SK-N-SH (cell line): ENCODE results near the gene RPH3AL. TPM values are rescaled to one million over a fixed set of nuclear protein-coding genes. Genes with fewer than 3 reads are reported as not detected.
A peak's percentile ranks its signal among the peaks of the same experiment; 100 is the strongest.
"Not testable (repeated sequence)": the region's sequence is repeated elsewhere in the genome, so short reads cannot be mapped to it uniquely, and the experiment has no call there.

Experiments
- CTCF ChIA-PET: fragments of 300-600, 350-600 bp; formaldehyde crosslinking; extraction: SDS; loops from one replicate; lab custom pipeline; 2021; lab: Yijun Ruan, JAX
- POLR2A ChIA-PET: fragments of 350-600 bp; sonication (Branson Sonifier 250); formaldehyde crosslinking; extraction: SDS; loops from one replicate; lab custom pipeline; 2020; ENCODE audit warnings: antibody characterized with exemption, inconsistent platforms; lab: Yijun Ruan, JAX
- DNase-seq: peaks from one replicate; pipeline ENCODE4 v3.0.0; 2012
- H2AFZ ChIP-seq: fragments of 200-600 bp; sonication (generic); 2 replicates; pipeline ENCODE4 v1.8.1; 2016; ENCODE audit warnings: antibody characterized with exemption, mild to moderate bottlenecking, low read depth
- H3F3A ChIP-seq: fragments of 200-600 bp; sonication (generic); replicated peaks from 2 replicates; pipeline ENCODE3; 2016; ENCODE audit warnings: antibody characterized with exemption, mild to moderate bottlenecking; ENCODE audit not compliant: insufficient read depth
- H3K27ac ChIP-seq, 2 experiments: fragments of 200-500 bp in 1 of 2; fragments of 200-600 bp in 1 of 2; sonication (Bioruptor generic) in 1 of 2; sonication (generic), shearing (Covaris generic) in 1 of 2; 2 replicates each; pipeline versions ENCODE4 v1.5.1 to v1.6.1; 2014 to 2016; ENCODE audit warnings: low read depth in 2 of 2, inconsistent platforms in 1 of 2, low read length in 1 of 2, mild to moderate bottlenecking in 1 of 2, mixed read lengths in 1 of 2
- H3K27me3 ChIP-seq: fragments of 200-600 bp; sonication (generic), shearing (Covaris generic); 2 replicates; pipeline ENCODE4 v1.6.1; 2016; ENCODE audit warnings: mixed run types; ENCODE audit not compliant: insufficient read depth
- H3K36me3 ChIP-seq, 2 experiments: fragments of 200-500 bp in 1 of 2; fragments of 200-600 bp in 1 of 2; sonication (Bioruptor generic) in 1 of 2; sonication (generic) in 1 of 2; replicated peaks in 1 of 2; 2 replicates each; pipeline versions ENCODE3 to v1.5.1; 2014 to 2016; ENCODE audit warnings: low read length in 1 of 2, mild to moderate bottlenecking in 1 of 2; ENCODE audit not compliant: insufficient read depth in 2 of 2, control insufficient read depth in 1 of 2
- H3K4me1 ChIP-seq, 2 experiments: fragments of 200-500 bp in 1 of 2; fragments of 200-600 bp in 1 of 2; sonication (Bioruptor generic) in 1 of 2; sonication (generic), shearing (Covaris generic) in 1 of 2; 2 replicates each; pipeline versions ENCODE4 v1.5.1 to v1.6.1; 2014 to 2016; ENCODE audit warnings: low read depth in 1 of 2, low read length in 1 of 2, mixed run types in 1 of 2; ENCODE audit not compliant: insufficient read depth in 2 of 2, control insufficient read depth in 1 of 2
- H3K4me2 ChIP-seq: fragments of 200-600 bp; sonication (generic), shearing (Covaris generic); 2 replicates; pipeline ENCODE4 v1.6.1; 2017; ENCODE audit warnings: mixed run types
- H3K4me3 ChIP-seq, 2 experiments: fragments of 200-500 bp in 1 of 2; fragments of 200-600 bp in 1 of 2; sonication (Bioruptor generic) in 1 of 2; sonication (generic), shearing (Covaris generic) in 1 of 2; 2 replicates each; pipeline versions ENCODE4 v1.5.1 to v1.8.1; 2014 to 2016; ENCODE audit warnings: low read depth in 2 of 2, inconsistent platforms in 1 of 2, low read length in 1 of 2, mild to moderate bottlenecking in 1 of 2, mixed read lengths in 1 of 2, moderate library complexity in 1 of 2
- H3K79me2 ChIP-seq: fragments of 200-600 bp; sonication (generic); 2 replicates; pipeline ENCODE4 v1.8.1; 2017; ENCODE audit warnings: mild to moderate bottlenecking; ENCODE audit not compliant: insufficient read depth
- H3K9ac ChIP-seq: fragments of 200-600 bp; sonication (generic); 2 replicates; pipeline ENCODE4 v1.6.1; 2017; ENCODE audit warnings: mixed run types
- H3K9me2 ChIP-seq: fragments of 200-600 bp; sonication (generic); 2 replicates; pipeline ENCODE4 v1.6.1; 2017; ENCODE audit warnings: mixed run types
- H3K9me3 ChIP-seq: fragments of 200-600 bp; sonication (generic); 2 replicates; pipeline ENCODE4 v1.6.1; 2017; ENCODE audit warnings: mixed run types, mild to moderate bottlenecking, moderate library complexity
- H4K20me1 ChIP-seq: fragments of 200-600 bp; sonication (generic); 2 replicates; pipeline ENCODE4 v1.6.1; 2017; ENCODE audit warnings: mild to moderate bottlenecking, mixed run types; ENCODE audit not compliant: insufficient read depth
- CHD2 ChIP-seq: fragments of 150-350 bp; IDR thresholded peaks from 2 replicates; pipeline ENCODE4 v1.6.1; 2018; ENCODE audit warnings: low read length; ENCODE audit not compliant: partially characterized antibody
- EP300 ChIP-seq, 2 experiments: IDR thresholded peaks; 2 replicates each; pipeline versions ENCODE4 v1.4.0 to v1.6.1; 2012; ENCODE audit warnings: borderline replicate concordance in 1 of 2, low read depth in 1 of 2, low read length in 1 of 2
- EZH2phosphoT487 ChIP-seq: fragments of 200-600 bp; sonication (generic); IDR thresholded peaks from 2 replicates; pipeline ENCODE4 v1.6.1; 2017; ENCODE audit warnings: low read depth, mixed run types, mild to moderate bottlenecking, antibody characterized with exemption, moderate library complexity, borderline replicate concordance
- FOXM1 ChIP-seq: IDR thresholded peaks from 2 replicates; pipeline ENCODE4 v1.4.0; 2012; ENCODE audit warnings: low read depth, mild to moderate bottlenecking
- IRF3 ChIP-seq: fragments of 150-350 bp; IDR thresholded peaks from 2 replicates; pipeline ENCODE4 v1.6.1; 2016; ENCODE audit warnings: mild to moderate bottlenecking, low read depth, low read length
- JUND ChIP-seq: IDR thresholded peaks from 2 replicates; pipeline ENCODE4 v1.4.0; 2012
- PBX3 ChIP-seq: IDR thresholded peaks from 2 replicates; pipeline ENCODE4; 2012
- POLR2AphosphoS5 ChIP-seq: IDR thresholded peaks from 2 replicates; pipeline ENCODE4 v1.6.1; 2012; ENCODE audit warnings: low read depth, low read length
- RAD21 ChIP-seq: IDR thresholded peaks from 2 replicates; pipeline ENCODE4 v1.6.1; 2012; ENCODE audit warnings: mild to moderate bottlenecking, low read length
- RCOR1 ChIP-seq: fragments of 150-350 bp; IDR thresholded peaks from 2 replicates; pipeline ENCODE4 v1.6.1; 2017; ENCODE audit warnings: antibody characterized with exemption, low read length
- RXRA ChIP-seq: IDR thresholded peaks from 2 replicates; pipeline ENCODE4 v1.4.0; 2012; ENCODE audit warnings: low read depth, mild to moderate bottlenecking, borderline replicate concordance
- SIN3A ChIP-seq: IDR thresholded peaks from 2 replicates; pipeline ENCODE4 v1.6.1; 2012; ENCODE audit warnings: low read depth, mild to moderate bottlenecking, low read length, moderate library complexity, borderline replicate concordance
- SMC3 ChIP-seq: IDR thresholded peaks from 2 replicates; pipeline ENCODE4 v1.6.1; 2012; ENCODE audit warnings: low read depth, low read length, improper control_type of control experiment
- TAF1 ChIP-seq: IDR thresholded peaks from 2 replicates; pipeline ENCODE4 v1.6.1; 2012; ENCODE audit warnings: low read depth, mild to moderate bottlenecking, low read length, moderate library complexity, borderline replicate concordance
- TCF12 ChIP-seq: IDR thresholded peaks from 2 replicates; pipeline ENCODE4 v1.4.0; 2012
- TEAD4 ChIP-seq: IDR thresholded peaks from 2 replicates; pipeline ENCODE4 v1.4.0; 2012; ENCODE audit warnings: mild to moderate bottlenecking, borderline replicate concordance; ENCODE audit not compliant: insufficient read depth
- USF2 ChIP-seq: fragments of 150-350 bp; IDR thresholded peaks from 2 replicates; pipeline ENCODE4 v1.6.1; 2017; ENCODE audit warnings: antibody characterized with exemption, low read length, low read depth, borderline replicate concordance
- YY1 ChIP-seq: IDR thresholded peaks from 2 replicates; pipeline ENCODE4 v1.4.0; 2012; ENCODE audit warnings: low read depth, mild to moderate bottlenecking
- WGBS: methylation state at CpG from one replicate; pipeline ENCODE4 v1.1.6; 2017; ENCODE audit warnings: low lambda C conversion rate; 5-methylcytosine and 5-hydroxymethylcytosine counted together
- polyA plus RNA-seq, 3 experiments: library from polyadenylated mRNA; depleted of rRNA; stranded (reverse); fragments of >200 nt; gene quantifications; 2 replicates each; pipeline ENCODE4 v1.2.3, GENCODE V29; 2012
- TF ChIP-seq, protein P1 (sequence below): IDR thresholded peaks from 2 replicates; pipeline ENCODE4 v1.4.0; 2012; ENCODE audit warnings: low read depth, borderline replicate concordance

Gene RPH3AL
- polyA plus RNA-seq, 1 of the 3 experiments (the other 2 are of a cell fraction) = 2.9 TPM

GRCh38 chr17:215563-216478, 136.8 kb downstream of the RPH3AL start:
- H3K9me3 ChIP-seq, H3K27ac ChIP-seq, H2AFZ ChIP-seq, POLR2A ChIA-PET, H3K4me3 ChIP-seq, H3K9ac ChIP-seq, H3K9me2 ChIP-seq, H3K36me3 ChIP-seq, H4K20me1 ChIP-seq, H3K4me2 ChIP-seq, H3F3A ChIP-seq, H3K4me1 ChIP-seq, CTCF ChIA-PET, H3K27me3 ChIP-seq, H3K79me2 ChIP-seq: not testable (repeated sequence)
- DNase-seq = peak; percentile 45
- TF ChIP-seq YY1 = peak; percentile 55; the same call in 1 of the 2 replicates
- WGBS = 81% methylated on average over 11 of the region's 29 CpGs

- ChIA-PET POLR2A (no interaction called here), CTCF (no interaction called here)
- Histone ChIP-seq H4K20me1 (no peaks in the 10 kb centered on the region), H3K9me3 (no peaks in the 10 kb centered on the region), H3K79me2 (no peaks in the 10 kb centered on the region), H3K9ac (no peak overlapping the region), H3K4me1 (peaks cover 0 to 7% of the 10 kb centered on the region in 2 experiments; a peak in 1 of 4 replicates), H3K4me2 (no peak overlapping the region), H3K27me3 (no peaks in the 10 kb centered on the region), H2AFZ (no peak overlapping the region), H3K9me2 (no peaks in the 10 kb centered on the region), H3K36me3 (no peaks in the 10 kb centered on the region), H3K4me3 (no peak overlapping the region), H3F3A (no peaks in the 10 kb centered on the region), H3K27ac (no peak overlapping the region)
- TF ChIP-seq PBX3 (no peak), IRF3 (no peak), RAD21 (no peak), TEAD4 (no peak), TCF12 (no peak), JUND (no peak), FOXM1 (no peak), USF2 (no peak), CHD2 (no peak), EZH2phosphoT487 (no peak), EP300 (IDR thresholded peaks at IDR 0.05; ENCODE audit: borderline replicate concordance in 1 of 2, low read depth in 1 of 2, low read length in 1 of 2) (no peak), RXRA (no peak), RCOR1 (no peak), SMC3 (no peak), POLR2AphosphoS5 (no peak), SIN3A (no peak), TAF1 (no peak), YY1 (no peak)
- TF ChIP-seq, protein P1, sequence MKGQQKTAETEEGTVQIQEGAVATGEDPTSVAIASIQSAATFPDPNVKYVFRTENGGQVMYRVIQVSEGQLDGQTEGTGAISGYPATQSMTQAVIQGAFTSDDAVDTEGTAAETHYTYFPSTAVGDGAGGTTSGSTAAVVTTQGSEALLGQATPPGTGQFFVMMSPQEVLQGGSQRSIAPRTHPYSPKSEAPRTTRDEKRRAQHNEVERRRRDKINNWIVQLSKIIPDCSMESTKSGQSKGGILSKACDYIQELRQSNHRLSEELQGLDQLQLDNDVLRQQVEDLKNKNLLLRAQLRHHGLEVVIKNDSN = no peak
- WGBS = 89% methylated on average over 1 of the region's 10 CpGs
- no peak for DNase-seq
Measured at GRCh38 chr17:214881-215331, 137.7 kb downstream of the RPH3AL start.
